ENCODE measurements around the gene CHD6.

CHD6 gene

GRCh38 chr20:41393705-41394066, 224.5 kb downstream of the CHD6 start:
- no peak for DNase-seq (ENCODE audit: low read depth)

- DNase-seq (ENCODE audit: low read depth) = no peak
These were observed 225.1 kb downstream of the CHD6 start for GRCh38 chr20:41392871-41393704.

DNA sequence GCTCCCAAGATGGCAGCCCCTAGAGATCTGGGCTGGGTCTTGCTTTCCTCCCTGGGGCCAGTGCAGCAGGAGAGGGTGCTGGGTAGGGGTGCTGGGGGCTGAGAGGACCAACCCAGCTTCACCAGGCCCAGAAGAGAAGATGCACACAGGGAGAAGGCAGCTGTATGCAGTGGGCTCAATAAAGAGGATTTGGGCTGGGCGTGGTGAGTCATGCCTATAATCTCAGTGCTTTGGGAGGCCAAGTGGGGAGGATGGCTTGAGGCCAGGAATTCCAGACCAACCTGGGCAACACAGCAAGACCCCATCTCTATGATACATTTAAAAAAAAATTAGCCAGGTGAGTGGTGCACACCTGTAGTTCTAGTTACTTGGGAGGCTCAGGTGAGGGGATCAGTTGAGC, 225.9 kb downstream of the CHD6 start:
- DNase-seq (ENCODE audit: low read depth) = no peak

DNA sequence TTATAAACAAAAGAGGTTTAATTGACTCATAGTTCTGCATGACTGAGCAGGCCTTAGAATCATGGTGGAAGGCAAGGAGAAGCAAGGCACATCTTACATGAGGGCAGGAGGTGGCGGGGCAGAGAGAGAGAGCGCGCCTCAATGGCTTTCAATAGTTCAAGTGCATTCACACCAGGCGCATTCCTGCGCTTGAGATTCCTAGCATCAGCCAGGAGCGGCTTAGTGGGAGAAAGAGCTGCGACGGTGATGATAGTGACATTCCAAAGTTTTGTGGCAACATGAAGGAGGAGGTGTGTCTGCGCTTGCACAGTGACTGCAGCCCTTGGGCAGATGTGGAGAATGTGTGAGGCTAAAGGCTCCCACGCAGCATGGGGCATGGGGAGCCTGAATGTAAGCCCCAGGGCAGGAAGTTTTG, 226.6 kb downstream of the CHD6 start:
- no peak for DNase-seq (ENCODE audit: low read depth)

GRCh38 chr20:41390889-41391288, 227.3 kb downstream of the CHD6 start:
- DNase-seq (ENCODE audit: low read depth) = no peak

GRCh38 chr20:41387444-41387851, 230.7 kb downstream of the CHD6 start:
- no peak for DNase-seq (ENCODE audit: low read depth)

- no peak for DNase-seq (ENCODE audit: low read depth)
These were observed 231.4 kb downstream of the CHD6 start for GRCh38 chr20:41386502-41387427.

- DNase-seq (ENCODE audit: low read depth) = no peak
These were observed 235.3 kb downstream of the CHD6 start for GRCh38 chr20:41382791-41383305.

GRCh38 chr20:41380551-41381193, 237.5 kb downstream of the CHD6 start:
- no peak for DNase-seq (ENCODE audit: low read depth)

DNA sequence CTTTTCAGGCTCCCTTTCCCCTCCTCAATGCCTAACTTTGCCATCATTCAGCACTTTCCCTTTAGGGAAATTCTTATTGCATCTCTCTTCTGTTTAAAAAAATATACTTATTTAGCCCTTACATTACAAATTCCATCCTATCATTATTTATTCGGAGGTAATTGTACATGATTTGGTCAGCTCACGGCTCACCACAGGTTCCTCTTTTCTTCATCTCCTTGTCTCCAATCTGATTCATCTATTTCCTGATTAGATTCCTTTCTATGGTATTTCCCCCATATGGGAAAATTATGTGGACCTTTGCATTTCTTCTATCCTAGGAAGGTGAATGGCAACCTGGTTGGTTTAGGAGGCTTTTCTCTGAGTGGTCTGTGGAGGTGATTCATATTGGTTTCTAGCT, 238.6 kb downstream of the CHD6 start:
- no peak for DNase-seq (ENCODE audit: low read depth)

- DNase-seq (ENCODE audit: low read depth) = no peak
These were observed 240.9 kb downstream of the CHD6 start for GRCh38 chr20:41377275-41377674.

DNA sequence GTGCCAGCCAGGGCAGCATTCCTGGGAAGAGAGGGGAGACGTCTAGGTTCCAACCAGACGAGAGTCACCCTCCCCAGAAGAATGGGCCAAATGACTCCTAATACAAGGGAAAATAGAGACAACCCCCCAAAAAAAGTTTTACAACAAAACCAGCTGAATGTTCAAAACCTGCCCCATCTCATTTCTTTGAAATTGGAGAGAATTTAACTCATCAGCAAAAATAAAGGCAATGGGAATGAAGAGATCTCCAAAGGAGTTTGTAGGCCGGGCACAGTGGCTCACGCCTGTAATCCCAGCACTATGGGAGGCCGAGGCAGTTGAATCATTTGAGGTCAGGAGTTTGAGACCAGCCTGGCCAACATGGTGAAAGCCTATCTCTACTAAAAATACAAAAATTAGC, 241.8 kb downstream of the CHD6 start:
- no peak for DNase-seq (ENCODE audit: low read depth)

DNA sequence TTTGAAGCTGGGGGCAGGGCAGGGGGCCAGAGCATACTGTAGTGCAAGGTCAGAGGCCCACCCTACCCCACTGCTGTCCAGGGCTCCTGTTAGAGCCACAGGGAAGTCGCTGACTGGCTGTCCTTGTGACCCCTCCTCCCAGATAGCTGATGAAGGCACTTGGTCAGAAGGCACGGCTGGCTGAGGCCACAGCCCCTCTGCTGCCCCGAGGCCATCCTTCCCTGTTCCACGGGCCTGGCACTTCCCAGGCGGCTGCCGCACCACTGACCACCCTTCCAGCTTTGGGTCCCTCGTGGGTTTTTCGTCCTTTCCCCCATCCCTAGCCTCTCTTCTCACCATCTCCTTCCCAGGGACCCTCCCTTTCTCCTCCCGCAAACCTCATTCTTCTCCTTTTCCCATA, 242.3 kb downstream of the CHD6 start:
- no peak for DNase-seq (ENCODE audit: low read depth)

GRCh38 chr20:41373931-41374920, 244.0 kb downstream of the CHD6 start:
- DNase-seq (ENCODE audit: low read depth) = no peak

GRCh38 chr20:41373251-41373783, 244.9 kb downstream of the CHD6 start:
- DNase-seq (ENCODE audit: low read depth) = no peak

GRCh38 chr20:41371371-41371770, 246.8 kb downstream of the CHD6 start:
- no peak for DNase-seq (ENCODE audit: low read depth)

DNA sequence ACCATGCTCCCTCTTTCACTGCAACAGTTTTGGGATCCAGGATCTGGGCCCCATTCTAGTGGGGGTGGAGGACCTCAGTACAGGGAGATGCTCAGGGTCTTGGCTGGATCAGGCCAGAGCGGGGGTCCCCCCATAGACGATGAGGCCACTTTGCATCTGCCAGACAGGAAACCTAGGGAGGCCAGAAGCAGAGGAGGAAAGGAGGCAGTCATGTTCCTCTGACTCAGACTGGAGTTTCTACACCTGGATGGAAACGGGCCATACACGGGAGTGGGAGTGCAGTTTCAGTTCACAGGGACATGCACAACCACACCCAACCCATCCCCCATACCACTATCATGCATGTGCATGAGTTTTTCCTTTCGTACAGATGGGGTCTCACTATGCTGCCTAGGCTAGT, 248.0 kb downstream of the CHD6 start:
- DNase-seq (ENCODE audit: low read depth) = no peak

DNA sequence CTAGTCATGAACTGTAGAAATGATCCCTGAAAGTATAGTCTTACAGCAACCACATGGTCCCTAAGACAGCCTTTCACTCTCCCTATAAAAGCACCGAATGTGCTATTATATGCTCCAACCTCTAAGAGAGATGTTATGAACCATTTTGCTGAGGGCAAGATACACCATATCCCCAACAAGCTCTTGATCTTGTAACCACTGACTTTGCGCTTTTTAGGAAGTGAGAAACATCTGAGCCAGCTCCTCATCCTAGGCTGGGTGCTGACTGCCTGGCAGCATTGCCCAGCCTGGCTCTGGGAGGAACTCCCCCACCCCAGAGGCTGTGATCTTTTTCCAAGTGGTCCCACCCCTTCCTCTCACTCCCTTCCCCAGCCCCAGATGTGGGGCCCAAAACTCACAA, 248.5 kb downstream of the CHD6 start:
- no peak for DNase-seq (ENCODE audit: low read depth)

- DNase-seq (ENCODE audit: low read depth) = no peak
These were observed 250.2 kb downstream of the CHD6 start for GRCh38 chr20:41367956-41368355.

DNA sequence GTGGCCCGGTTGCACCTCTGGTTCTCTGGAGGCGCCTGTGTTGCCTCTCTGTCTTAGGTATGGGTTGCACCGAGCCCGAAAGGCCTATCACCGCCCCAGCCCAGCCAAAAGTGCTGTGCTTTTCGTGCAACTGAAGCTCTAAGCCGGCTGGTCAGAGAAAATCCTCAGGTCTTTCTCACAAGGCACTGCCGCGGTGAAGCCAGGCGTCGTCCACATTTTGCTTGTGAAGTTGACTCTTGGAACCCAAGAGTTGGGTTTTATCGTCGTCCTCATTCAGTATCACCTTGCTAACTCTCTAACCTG, 250.8 kb downstream of the CHD6 start:
- no peak for DNase-seq (ENCODE audit: low read depth)
